HepG2 (cell line): ENCODE measurements around the gene ATP6V0A1. TPM values are rescaled to one million over a fixed set of nuclear protein-coding genes. Genes with fewer than 3 reads are reported as not detected.

Experiments
- AHR ChIP-seq: IDR thresholded peaks from 2 replicates; pipeline ENCODE4 v1.6.1; 2018; ENCODE audit warnings: missing genetic modification reagents, missing compliant biosample characterization
- ELF3 ChIP-seq: IDR thresholded peaks from 2 replicates; pipeline ENCODE4 v1.6.1; 2016; ENCODE audit warnings: missing genetic modification reagents, missing compliant biosample characterization
- FUBP1 ChIP-seq: sonication (generic); formaldehyde crosslinking; IDR thresholded peaks from 2 replicates; pipeline ENCODE4 v1.5.1; 2020; ENCODE audit warnings: missing genetic modification reagents, mild to moderate bottlenecking, borderline replicate concordance
- HNRNPLL ChIP-seq: fragments of 200-400 bp; formaldehyde crosslinking; IDR thresholded peaks from 2 replicates; pipeline ENCODE4 v1.6.1; 2017; ENCODE audit warnings: mild to moderate bottlenecking, low read depth, low read length; ENCODE audit not compliant: poor library complexity, severe bottlenecking
- LBX2 ChIP-seq: sonication (generic); formaldehyde crosslinking; IDR thresholded peaks from 2 replicates; pipeline ENCODE4 v1.5.0; 2020; ENCODE audit warnings: missing genetic modification reagents, mild to moderate bottlenecking, borderline replicate concordance
- MYPOP ChIP-seq: sonication (generic); formaldehyde crosslinking; IDR thresholded peaks from 2 replicates; pipeline ENCODE4 v1.8.1; 2023; ENCODE audit warnings: mild to moderate bottlenecking, moderate library complexity, missing genetic modification reagents
- NBN ChIP-seq: fragments of 450-650 bp; conservative IDR thresholded peaks from 2 replicates; pipeline ENCODE4 v1.6.1; 2017
- POLR2AphosphoS5 ChIP-seq: IDR thresholded peaks from 2 replicates; pipeline ENCODE4 v1.6.1; 2012; ENCODE audit warnings: low read depth, low read length
- RFX5 ChIP-seq: IDR thresholded peaks from 2 replicates; pipeline ENCODE4 v1.6.1; 2011; ENCODE audit warnings: low read depth, low read length, improper control_type of control experiment
- SP2 ChIP-seq: sonication (generic); formaldehyde crosslinking; IDR thresholded peaks from 2 replicates; pipeline ENCODE4 v1.5.1; 2020; ENCODE audit warnings: mild to moderate bottlenecking, missing genetic modification reagents
- ZFP82 ChIP-seq: sonication (generic); formaldehyde crosslinking; IDR thresholded peaks from 2 replicates; pipeline ENCODE4 v1.5.1; 2020; ENCODE audit warnings: mild to moderate bottlenecking, missing genetic modification reagents, borderline replicate concordance
- ZNF558 ChIP-seq: sonication (generic); formaldehyde crosslinking; IDR thresholded peaks from 2 replicates; pipeline ENCODE4 v1.9.0; 2022; ENCODE audit warnings: mild to moderate bottlenecking, missing genetic modification reagents, borderline replicate concordance
- polyA plus RNA-seq, 8 experiments: library from polyadenylated mRNA; depleted of rRNA in 3 of 8; stranded (reverse) in 7 of 8; unstranded in 1 of 8; fragments of >200 nt; fragmentation: Illumina TruSeq in 4 of 8; extraction: Trizol in 4 of 8; gene quantifications; 2 replicates each; pipeline versions ENCODE4 v1.2.1 to v1.2.3, GENCODE V29; 2011 to 2016; ENCODE audit warnings: low read depth in 4 of 8, missing spikeins in 1 of 8, mixed read lengths in 1 of 8; ENCODE audit not compliant: insufficient read depth in 1 of 8
- total RNA-seq, 5 experiments: library from RNA; depleted of rRNA; stranded (reverse); fragments of >200 nt; fragmentation: Illumina TruSeq; extraction: Trizol; gene quantifications; 2 replicates each; pipeline ENCODE4 v1.2.3, GENCODE V29; 2016; ENCODE audit warnings: low read depth in 1 of 5
- TF ChIP-seq, protein P1 (sequence below): IDR thresholded peaks from 2 replicates; pipeline ENCODE4 v1.6.1; 2016
- TF ChIP-seq, protein P2 (sequence below): sonication (generic); formaldehyde crosslinking; IDR thresholded peaks from 2 replicates; pipeline ENCODE4 v1.9.0; 2021; ENCODE audit warnings: mild to moderate bottlenecking, missing genetic modification reagents
- TF ChIP-seq, protein P3 (sequence below): sonication (generic); formaldehyde crosslinking; IDR thresholded peaks from 2 replicates; pipeline ENCODE4 v1.5.0; 2020; ENCODE audit warnings: mild to moderate bottlenecking, missing genetic modification reagents, borderline replicate concordance

ATP6V0A1 gene
- total and polyA plus RNA-seq, 2 of the 13 experiments (the other 11 are each of a cell fraction or from before 2014, with no cell fraction given): 27.9 to 54.1 TPM

DNA sequence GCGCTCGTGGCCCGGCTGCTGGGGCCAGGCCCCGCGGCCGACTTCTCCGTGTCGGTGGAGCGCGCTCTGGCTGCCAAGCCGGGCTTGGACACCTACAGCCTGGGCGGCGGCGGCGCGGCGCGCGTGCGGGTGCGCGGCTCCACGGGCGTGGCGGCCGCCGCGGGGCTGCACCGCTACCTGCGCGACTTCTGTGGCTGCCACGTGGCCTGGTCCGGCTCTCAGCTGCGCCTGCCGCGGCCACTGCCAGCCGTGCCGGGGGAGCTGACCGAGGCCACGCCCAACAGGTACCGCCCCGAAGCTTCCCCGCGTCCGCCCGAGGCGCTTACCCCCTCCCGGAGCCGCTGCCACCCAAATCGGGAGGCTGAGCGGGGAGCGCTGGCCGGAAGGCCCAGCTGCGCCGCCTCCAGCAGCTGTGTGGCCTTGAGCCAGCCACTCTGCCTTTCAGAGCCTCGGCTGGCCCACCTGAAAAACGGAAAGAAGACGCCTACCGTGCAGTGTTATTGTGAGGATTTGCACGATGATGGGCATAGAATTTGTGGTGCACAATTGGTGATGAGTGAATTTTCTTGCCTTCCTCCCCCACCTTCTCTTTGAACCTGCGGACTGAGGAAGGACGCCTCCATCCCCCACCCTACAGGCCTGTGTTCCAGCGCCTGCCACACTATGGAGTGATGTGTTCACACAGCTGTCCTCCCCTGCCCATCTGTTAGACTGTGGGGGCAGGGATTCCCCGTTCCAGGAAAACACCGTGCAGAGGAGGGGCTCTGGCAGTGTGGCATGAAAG lies 77.9 kb downstream of the ATP6V0A1 start (continued):
- TF ChIP-seq FUBP1: no peak
- no peak for TF ChIP-seq RFX5
- peak; percentile 75 for TF ChIP-seq HNRNPLL
- TF ChIP-seq, protein P1, sequence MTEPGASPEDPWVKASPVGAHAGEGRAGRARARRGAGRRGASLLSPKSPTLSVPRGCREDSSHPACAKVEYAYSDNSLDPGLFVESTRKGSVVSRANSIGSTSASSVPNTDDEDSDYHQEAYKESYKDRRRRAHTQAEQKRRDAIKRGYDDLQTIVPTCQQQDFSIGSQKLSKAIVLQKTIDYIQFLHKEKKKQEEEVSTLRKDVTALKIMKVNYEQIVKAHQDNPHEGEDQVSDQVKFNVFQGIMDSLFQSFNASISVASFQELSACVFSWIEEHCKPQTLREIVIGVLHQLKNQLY (CRISPR knock-in tag): peak; percentile 15; the same call in 1 of the 2 replicates
- TF ChIP-seq POLR2AphosphoS5: peak; percentile 50; the same call in 1 of the 2 replicates
- TF ChIP-seq ZFP82: no peak
- TF ChIP-seq, protein P2, sequence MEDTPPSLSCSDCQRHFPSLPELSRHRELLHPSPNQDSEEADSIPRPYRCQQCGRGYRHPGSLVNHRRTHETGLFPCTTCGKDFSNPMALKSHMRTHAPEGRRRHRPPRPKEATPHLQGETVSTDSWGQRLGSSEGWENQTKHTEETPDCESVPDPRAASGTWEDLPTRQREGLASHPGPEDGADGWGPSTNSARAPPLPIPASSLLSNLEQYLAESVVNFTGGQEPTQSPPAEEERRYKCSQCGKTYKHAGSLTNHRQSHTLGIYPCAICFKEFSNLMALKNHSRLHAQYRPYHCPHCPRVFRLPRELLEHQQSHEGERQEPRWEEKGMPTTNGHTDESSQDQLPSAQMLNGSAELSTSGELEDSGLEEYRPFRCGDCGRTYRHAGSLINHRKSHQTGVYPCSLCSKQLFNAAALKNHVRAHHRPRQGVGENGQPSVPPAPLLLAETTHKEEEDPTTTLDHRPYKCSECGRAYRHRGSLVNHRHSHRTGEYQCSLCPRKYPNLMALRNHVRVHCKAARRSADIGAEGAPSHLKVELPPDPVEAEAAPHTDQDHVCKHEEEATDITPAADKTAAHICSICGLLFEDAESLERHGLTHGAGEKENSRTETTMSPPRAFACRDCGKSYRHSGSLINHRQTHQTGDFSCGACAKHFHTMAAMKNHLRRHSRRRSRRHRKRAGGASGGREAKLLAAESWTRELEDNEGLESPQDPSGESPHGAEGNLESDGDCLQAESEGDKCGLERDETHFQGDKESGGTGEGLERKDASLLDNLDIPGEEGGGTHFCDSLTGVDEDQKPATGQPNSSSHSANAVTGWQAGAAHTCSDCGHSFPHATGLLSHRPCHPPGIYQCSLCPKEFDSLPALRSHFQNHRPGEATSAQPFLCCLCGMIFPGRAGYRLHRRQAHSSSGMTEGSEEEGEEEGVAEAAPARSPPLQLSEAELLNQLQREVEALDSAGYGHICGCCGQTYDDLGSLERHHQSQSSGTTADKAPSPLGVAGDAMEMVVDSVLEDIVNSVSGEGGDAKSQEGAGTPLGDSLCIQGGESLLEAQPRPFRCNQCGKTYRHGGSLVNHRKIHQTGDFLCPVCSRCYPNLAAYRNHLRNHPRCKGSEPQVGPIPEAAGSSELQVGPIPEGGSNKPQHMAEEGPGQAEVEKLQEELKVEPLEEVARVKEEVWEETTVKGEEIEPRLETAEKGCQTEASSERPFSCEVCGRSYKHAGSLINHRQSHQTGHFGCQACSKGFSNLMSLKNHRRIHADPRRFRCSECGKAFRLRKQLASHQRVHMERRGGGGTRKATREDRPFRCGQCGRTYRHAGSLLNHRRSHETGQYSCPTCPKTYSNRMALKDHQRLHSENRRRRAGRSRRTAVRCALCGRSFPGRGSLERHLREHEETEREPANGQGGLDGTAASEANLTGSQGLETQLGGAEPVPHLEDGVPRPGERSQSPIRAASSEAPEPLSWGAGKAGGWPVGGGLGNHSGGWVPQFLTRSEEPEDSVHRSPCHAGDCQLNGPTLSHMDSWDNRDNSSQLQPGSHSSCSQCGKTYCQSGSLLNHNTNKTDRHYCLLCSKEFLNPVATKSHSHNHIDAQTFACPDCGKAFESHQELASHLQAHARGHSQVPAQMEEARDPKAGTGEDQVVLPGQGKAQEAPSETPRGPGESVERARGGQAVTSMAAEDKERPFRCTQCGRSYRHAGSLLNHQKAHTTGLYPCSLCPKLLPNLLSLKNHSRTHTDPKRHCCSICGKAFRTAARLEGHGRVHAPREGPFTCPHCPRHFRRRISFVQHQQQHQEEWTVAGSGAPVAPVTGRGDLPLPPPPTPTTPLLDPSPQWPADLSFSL (CRISPR knock-in tag): peak; percentile 47; the same call in 1 of the 2 replicates
- TF ChIP-seq ELF3: peak; percentile 81
- TF ChIP-seq AHR: no peak
- no peak for TF ChIP-seq NBN
- peak; percentile 31; the same call in 1 of the 2 replicates for TF ChIP-seq ZNF558 (CRISPR knock-in tag)
- TF ChIP-seq LBX2 (CRISPR knock-in tag): no peak
- TF ChIP-seq SP2 (CRISPR knock-in tag): no peak
- TF ChIP-seq, protein P3, sequence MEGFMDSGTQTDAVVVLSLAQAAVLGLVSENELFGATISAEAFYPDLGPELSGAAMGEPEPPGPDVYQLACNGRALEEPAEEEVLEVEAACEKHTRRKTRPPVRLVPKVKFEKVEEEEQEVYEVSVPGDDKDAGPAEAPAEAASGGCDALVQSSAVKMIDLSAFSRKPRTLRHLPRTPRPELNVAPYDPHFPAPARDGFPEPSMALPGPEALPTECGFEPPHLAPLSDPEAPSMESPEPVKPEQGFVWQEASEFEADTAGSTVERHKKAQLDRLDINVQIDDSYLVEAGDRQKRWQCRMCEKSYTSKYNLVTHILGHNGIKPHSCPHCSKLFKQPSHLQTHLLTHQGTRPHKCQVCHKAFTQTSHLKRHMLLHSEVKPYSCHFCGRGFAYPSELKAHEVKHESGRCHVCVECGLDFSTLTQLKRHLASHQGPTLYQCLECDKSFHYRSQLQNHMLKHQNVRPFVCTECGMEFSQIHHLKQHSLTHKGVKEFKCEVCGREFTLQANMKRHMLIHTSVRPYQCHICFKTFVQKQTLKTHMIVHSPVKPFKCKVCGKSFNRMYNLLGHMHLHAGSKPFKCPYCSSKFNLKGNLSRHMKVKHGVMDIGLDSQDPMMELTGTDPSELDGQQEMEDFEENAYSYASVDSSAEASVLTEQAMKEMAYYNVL (CRISPR knock-in tag): peak; percentile 53; the same call in 1 of the 2 replicates
- TF ChIP-seq MYPOP: no peak; the same call in 1 of the 2 replicates
